Fibroblast of lung (primary cell): ENCODE results near the gene GSN. TPM values are rescaled to one million over a fixed set of nuclear protein-coding genes. Genes with fewer than 3 reads are reported as not detected.
A peak's percentile ranks its signal among the peaks of the same experiment; 100 is the strongest.

Experiments
- DNase-seq, 2 donors: peaks; one replicate each; pipeline versions ENCODE4 v3.0.0 to v3.0.0-alpha.2; 2010; ENCODE audit warnings: low read depth in 2 of 2
- H2AFZ ChIP-seq: 2 replicates; pipeline ENCODE4 v1.5.1; 2012; ENCODE audit warnings: low read length, control low read depth, inconsistent platforms
- H3K27ac ChIP-seq: 2 replicates; pipeline ENCODE4 v1.5.1; 2011; ENCODE audit warnings: low read length, control low read depth; ENCODE audit not compliant: insufficient read depth
- H3K27me3 ChIP-seq: 2 replicates; pipeline ENCODE4 v1.5.1; 2011; ENCODE audit warnings: mild to moderate bottlenecking, low read length; ENCODE audit not compliant: control insufficient read depth, insufficient read depth
- H3K36me3 ChIP-seq: 2 replicates; pipeline ENCODE4 v1.5.1; 2011; ENCODE audit warnings: low read length; ENCODE audit not compliant: control insufficient read depth, insufficient read depth
- H3K4me1 ChIP-seq: 2 replicates; pipeline ENCODE4 v1.5.1; 2011; ENCODE audit warnings: low read length; ENCODE audit not compliant: control insufficient read depth, insufficient read depth; ENCODE audit errors: extremely low read depth
- H3K4me2 ChIP-seq: 2 replicates; pipeline ENCODE4 v1.5.1; 2011; ENCODE audit warnings: low read length, control low read depth; ENCODE audit not compliant: insufficient read depth; ENCODE audit errors: extremely low read depth
- H3K4me3 ChIP-seq, 4 experiments: fragments of 200-600 bp in 1 of 4; sonication (generic) in 1 of 4; replicated peaks in 1 of 4; 2 replicates each; pipeline ENCODE4 v1.5.1; 2011 to 2016; ENCODE audit warnings: low read length in 4 of 4, low read depth in 3 of 4, mild to moderate bottlenecking in 3 of 4, control low read depth in 2 of 4, inconsistent platforms in 1 of 4, mixed read lengths in 1 of 4; ENCODE audit not compliant: insufficient read depth in 1 of 4; ENCODE audit errors: control extremely low read depth in 1 of 4
- H3K79me2 ChIP-seq: 2 replicates; pipeline ENCODE4 v1.5.1; 2012; ENCODE audit warnings: mild to moderate bottlenecking, low read length, inconsistent platforms; ENCODE audit not compliant: control insufficient read depth, insufficient read depth
- H3K9ac ChIP-seq: 2 replicates; pipeline ENCODE4 v1.5.1; 2011; ENCODE audit warnings: mild to moderate bottlenecking, low read length, control low read depth; ENCODE audit not compliant: insufficient read depth
- H3K9me3 ChIP-seq: 2 replicates; pipeline ENCODE4 v1.5.1; 2012; ENCODE audit warnings: low read depth, low read length; ENCODE audit not compliant: control insufficient read depth, insufficient read depth
- H4K20me1 ChIP-seq: 2 replicates; pipeline ENCODE4 v1.5.1; 2011; ENCODE audit warnings: low read length; ENCODE audit not compliant: control insufficient read depth, insufficient read depth; ENCODE audit errors: extremely low read depth
- CTCF ChIP-seq, 2 donors: IDR thresholded peaks in 1 of 2; conservative IDR thresholded peaks in 1 of 2; 1 replicate in 1 of 2; 2 replicates in 1 of 2; pipeline ENCODE4 v1.5.1; 2011 to 2012; ENCODE audit warnings: low read length in 2 of 2, control low read depth in 1 of 2, inconsistent platforms in 1 of 2, low read depth in 1 of 2, mild to moderate bottlenecking in 1 of 2
- EZH2 ChIP-seq: IDR thresholded peaks from 2 replicates; pipeline ENCODE4 v1.5.1; 2012; ENCODE audit warnings: low read length, control low read depth, mild to moderate bottlenecking; ENCODE audit errors: missing control alignments
- polyA plus RNA-seq, 2 donors: library from polyadenylated mRNA; depleted of rRNA in 1 of 2; stranded (reverse) in 1 of 2; unstranded in 1 of 2; fragments of >200 nt; gene quantifications; 2 replicates each; pipeline ENCODE4 v1.2.1, GENCODE V29; 2011 to 2012; ENCODE audit warnings: missing spikeins in 1 of 2
- total RNA-seq: library from RNA; depleted of rRNA; stranded (reverse); fragments of >200 nt; gene quantifications from 2 replicates; pipeline ENCODE4 v1.2.1, GENCODE V29; 2014

Gene GSN
- total and polyA plus RNA-seq, 2 donors (not counting 1 experiment from before 2014, with no cell fraction given) = 432 to 588 TPM

- Histone ChIP-seq H2AFZ (no peak overlapping the region), H3K4me1 (peaks cover 34% of the 10 kb centered on the region), H3K27me3 (no peaks in the 10 kb centered on the region), H3K9me3 (no peaks in the 10 kb centered on the region), H3K9ac (peak overlapping the region; percentile 26), H3K4me3 (peak overlapping the region in 1 of 4 experiments; percentile 9), H3K36me3 (no peaks in the 10 kb centered on the region), H3K27ac (peak overlapping the region; percentile 88), H3K79me2 (peaks cover 80% of the 10 kb centered on the region), H4K20me1 (no peaks in the 10 kb centered on the region), H3K4me2 (peak overlapping the region; percentile 55)
- DNase-seq = peak; percentile 83 to 92
- TF ChIP-seq CTCF (conservative IDR thresholded peaks at IDR 0.05 in 1 of 2, IDR thresholded peaks at IDR 0.05 in 1 of 2; ENCODE audit: low read depth in 1 of 2, low read length in 2 of 2) (no peak), EZH2 (no peak)
These were observed 92.8 kb downstream of the GSN start for GRCh38 chr9:121360601-121361374.

GRCh38 chr9:121362813-121363621 lies 95.1 kb downstream of the GSN start:
- TF ChIP-seq EZH2 = no peak
- DNase-seq = peak; percentile 44 to 62
- Histone ChIP-seq H3K27me3 (no peaks in the 10 kb centered on the region), H3K79me2 (peaks cover 85% of the 10 kb centered on the region), H3K9ac (no peak overlapping the region), H3K4me3 (peak overlapping the region in 1 of 4 experiments; percentile 4), H4K20me1 (no peaks in the 10 kb centered on the region), H3K9me3 (no peaks in the 10 kb centered on the region), H3K36me3 (no peaks in the 10 kb centered on the region), H3K4me1 (peaks cover 30% of the 10 kb centered on the region), H3K27ac (peak overlapping the region; percentile 58), H2AFZ (no peak overlapping the region), H3K4me2 (peak overlapping the region; percentile 84)

- no peaks in the 10 kb centered on the region for H3K27me3 ChIP-seq
- H3K4me1 ChIP-seq = peaks cover 30% of the 10 kb centered on the region
- peak overlapping the region; percentile 58 for H3K27ac ChIP-seq
- no peak for DNase-seq
- H2AFZ ChIP-seq = no peak overlapping the region
- H3K4me2 ChIP-seq = peak overlapping the region; percentile 84
- no peaks in the 10 kb centered on the region for H3K36me3 ChIP-seq
- no peaks in the 10 kb centered on the region for H3K9me3 ChIP-seq
- no peaks in the 10 kb centered on the region for H4K20me1 ChIP-seq
- TF ChIP-seq CTCF (conservative IDR thresholded peaks at IDR 0.05 in 1 of 2, IDR thresholded peaks at IDR 0.05 in 1 of 2; ENCODE audit: low read depth in 1 of 2, low read length in 2 of 2) (no peak), EZH2 (no peak)
- H3K9ac ChIP-seq = no peak overlapping the region
- peaks cover 85% of the 10 kb centered on the region for H3K79me2 ChIP-seq
- peak overlapping the region in 1 of 4 experiments; percentile 3 for H3K4me3 ChIP-seq
These were observed 95.6 kb downstream of the GSN start for GRCh38 chr9:121363622-121363961.
